SK-N-SH (cell line): ENCODE results near the gene MTA3. TPM values are rescaled to one million over a fixed set of nuclear protein-coding genes. Genes with fewer than 3 reads are reported as not detected.
"Not testable (repeated sequence)": the region's sequence is repeated elsewhere in the genome, so short reads cannot be mapped to it uniquely, and the experiment has no call there.

Experiments used
- CTCF ChIA-PET: fragments of 300-600, 350-600 bp; formaldehyde crosslinking; extraction: SDS; loops from one replicate; lab custom pipeline; 2021; lab: Yijun Ruan, JAX
- POLR2A ChIA-PET: fragments of 350-600 bp; sonication (Branson Sonifier 250); formaldehyde crosslinking; extraction: SDS; loops from one replicate; lab custom pipeline; 2020; ENCODE audit warnings: antibody characterized with exemption, inconsistent platforms; lab: Yijun Ruan, JAX
- DNase-seq: peaks from one replicate; pipeline ENCODE4 v3.0.0; 2012
- H2AFZ ChIP-seq: fragments of 200-600 bp; sonication (generic); 2 replicates; pipeline ENCODE4 v1.8.1; 2016; ENCODE audit warnings: antibody characterized with exemption, mild to moderate bottlenecking, low read depth
- H3F3A ChIP-seq: fragments of 200-600 bp; sonication (generic); replicated peaks from 2 replicates; pipeline ENCODE3; 2016; ENCODE audit warnings: antibody characterized with exemption, mild to moderate bottlenecking; ENCODE audit not compliant: insufficient read depth
- H3K27ac ChIP-seq, 2 experiments: fragments of 200-500 bp in 1 of 2; fragments of 200-600 bp in 1 of 2; sonication (Bioruptor generic) in 1 of 2; sonication (generic), shearing (Covaris generic) in 1 of 2; 2 replicates each; pipeline versions ENCODE4 v1.5.1 to v1.6.1; 2014 to 2016; ENCODE audit warnings: low read depth in 2 of 2, inconsistent platforms in 1 of 2, low read length in 1 of 2, mild to moderate bottlenecking in 1 of 2, mixed read lengths in 1 of 2
- H3K27me3 ChIP-seq: fragments of 200-600 bp; sonication (generic), shearing (Covaris generic); 2 replicates; pipeline ENCODE4 v1.6.1; 2016; ENCODE audit warnings: mixed run types; ENCODE audit not compliant: insufficient read depth
- H3K36me3 ChIP-seq, 2 experiments: fragments of 200-500 bp in 1 of 2; fragments of 200-600 bp in 1 of 2; sonication (Bioruptor generic) in 1 of 2; sonication (generic) in 1 of 2; replicated peaks in 1 of 2; 2 replicates each; pipeline versions ENCODE3 to v1.5.1; 2014 to 2016; ENCODE audit warnings: low read length in 1 of 2, mild to moderate bottlenecking in 1 of 2; ENCODE audit not compliant: insufficient read depth in 2 of 2, control insufficient read depth in 1 of 2
- H3K4me1 ChIP-seq, 2 experiments: fragments of 200-500 bp in 1 of 2; fragments of 200-600 bp in 1 of 2; sonication (Bioruptor generic) in 1 of 2; sonication (generic), shearing (Covaris generic) in 1 of 2; 2 replicates each; pipeline versions ENCODE4 v1.5.1 to v1.6.1; 2014 to 2016; ENCODE audit warnings: low read depth in 1 of 2, low read length in 1 of 2, mixed run types in 1 of 2; ENCODE audit not compliant: insufficient read depth in 2 of 2, control insufficient read depth in 1 of 2
- H3K4me2 ChIP-seq: fragments of 200-600 bp; sonication (generic), shearing (Covaris generic); 2 replicates; pipeline ENCODE4 v1.6.1; 2017; ENCODE audit warnings: mixed run types
- H3K4me3 ChIP-seq, 2 experiments: fragments of 200-500 bp in 1 of 2; fragments of 200-600 bp in 1 of 2; sonication (Bioruptor generic) in 1 of 2; sonication (generic), shearing (Covaris generic) in 1 of 2; 2 replicates each; pipeline versions ENCODE4 v1.5.1 to v1.8.1; 2014 to 2016; ENCODE audit warnings: low read depth in 2 of 2, inconsistent platforms in 1 of 2, low read length in 1 of 2, mild to moderate bottlenecking in 1 of 2, mixed read lengths in 1 of 2, moderate library complexity in 1 of 2
- H3K79me2 ChIP-seq: fragments of 200-600 bp; sonication (generic); 2 replicates; pipeline ENCODE4 v1.8.1; 2017; ENCODE audit warnings: mild to moderate bottlenecking; ENCODE audit not compliant: insufficient read depth
- H3K9ac ChIP-seq: fragments of 200-600 bp; sonication (generic); 2 replicates; pipeline ENCODE4 v1.6.1; 2017; ENCODE audit warnings: mixed run types
- H3K9me2 ChIP-seq: fragments of 200-600 bp; sonication (generic); 2 replicates; pipeline ENCODE4 v1.6.1; 2017; ENCODE audit warnings: mixed run types
- H3K9me3 ChIP-seq: fragments of 200-600 bp; sonication (generic); 2 replicates; pipeline ENCODE4 v1.6.1; 2017; ENCODE audit warnings: mixed run types, mild to moderate bottlenecking, moderate library complexity
- H4K20me1 ChIP-seq: fragments of 200-600 bp; sonication (generic); 2 replicates; pipeline ENCODE4 v1.6.1; 2017; ENCODE audit warnings: mild to moderate bottlenecking, mixed run types; ENCODE audit not compliant: insufficient read depth
- EZH2phosphoT487 ChIP-seq: fragments of 200-600 bp; sonication (generic); IDR thresholded peaks from 2 replicates; pipeline ENCODE4 v1.6.1; 2017; ENCODE audit warnings: low read depth, mixed run types, mild to moderate bottlenecking, antibody characterized with exemption, moderate library complexity, borderline replicate concordance
- FOXJ3 ChIP-seq: sonication (generic); formaldehyde crosslinking; IDR thresholded peaks from 2 replicates; pipeline ENCODE4 v1.5.1; 2020; ENCODE audit warnings: mild to moderate bottlenecking, missing genetic modification reagents
- POLR2AphosphoS5 ChIP-seq: IDR thresholded peaks from 2 replicates; pipeline ENCODE4 v1.6.1; 2012; ENCODE audit warnings: low read depth, low read length
- RFX5 ChIP-seq: IDR thresholded peaks from 2 replicates; pipeline ENCODE4 v1.6.1; 2012; ENCODE audit warnings: mild to moderate bottlenecking, improper control_type of control experiment, low read length
- WGBS: methylation state at CpG from one replicate; pipeline ENCODE4 v1.1.6; 2017; ENCODE audit warnings: low lambda C conversion rate; 5-methylcytosine and 5-hydroxymethylcytosine counted together
- polyA plus RNA-seq, 3 experiments: library from polyadenylated mRNA; depleted of rRNA; stranded (reverse); fragments of >200 nt; gene quantifications; 2 replicates each; pipeline ENCODE4 v1.2.3, GENCODE V29; 2012
- TF ChIP-seq, protein P1 (sequence below): IDR thresholded peaks from 2 replicates; pipeline ENCODE4 v1.6.1; 2012; ENCODE audit warnings: mild to moderate bottlenecking, low read depth, low read length, moderate library complexity
- TF ChIP-seq, protein P2 (sequence below): fragments of 200-600 bp; sonication (generic); IDR thresholded peaks from 2 replicates; pipeline ENCODE4 v1.6.1; 2017; ENCODE audit warnings: antibody characterized with exemption, mild to moderate bottlenecking, moderate library complexity

The MTA3 gene
- polyA plus RNA-seq, 1 of the 3 experiments (the other 2 are of a cell fraction), result 30.8 TPM

DNA sequence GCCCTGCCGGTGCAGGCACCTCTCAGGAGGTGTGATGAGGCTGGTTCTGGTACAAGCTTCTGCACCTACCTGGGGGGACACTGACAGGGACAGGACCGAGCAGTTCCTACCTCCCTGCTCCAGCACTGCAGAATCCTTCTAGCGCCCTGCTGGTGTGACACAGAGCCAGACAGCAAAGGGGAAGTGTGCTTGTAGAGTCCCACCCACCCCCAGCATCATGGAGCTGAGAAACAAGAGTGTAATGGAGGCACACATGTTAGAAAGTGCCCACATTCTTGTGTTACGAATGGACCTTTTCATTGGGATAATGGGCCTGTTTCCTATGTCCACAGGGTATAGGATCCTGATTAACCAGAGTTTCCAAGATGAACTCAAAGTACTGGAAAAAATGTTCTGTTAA, 157.2 kb downstream of the MTA3 start (continued):
- TF ChIP-seq, protein P1, sequence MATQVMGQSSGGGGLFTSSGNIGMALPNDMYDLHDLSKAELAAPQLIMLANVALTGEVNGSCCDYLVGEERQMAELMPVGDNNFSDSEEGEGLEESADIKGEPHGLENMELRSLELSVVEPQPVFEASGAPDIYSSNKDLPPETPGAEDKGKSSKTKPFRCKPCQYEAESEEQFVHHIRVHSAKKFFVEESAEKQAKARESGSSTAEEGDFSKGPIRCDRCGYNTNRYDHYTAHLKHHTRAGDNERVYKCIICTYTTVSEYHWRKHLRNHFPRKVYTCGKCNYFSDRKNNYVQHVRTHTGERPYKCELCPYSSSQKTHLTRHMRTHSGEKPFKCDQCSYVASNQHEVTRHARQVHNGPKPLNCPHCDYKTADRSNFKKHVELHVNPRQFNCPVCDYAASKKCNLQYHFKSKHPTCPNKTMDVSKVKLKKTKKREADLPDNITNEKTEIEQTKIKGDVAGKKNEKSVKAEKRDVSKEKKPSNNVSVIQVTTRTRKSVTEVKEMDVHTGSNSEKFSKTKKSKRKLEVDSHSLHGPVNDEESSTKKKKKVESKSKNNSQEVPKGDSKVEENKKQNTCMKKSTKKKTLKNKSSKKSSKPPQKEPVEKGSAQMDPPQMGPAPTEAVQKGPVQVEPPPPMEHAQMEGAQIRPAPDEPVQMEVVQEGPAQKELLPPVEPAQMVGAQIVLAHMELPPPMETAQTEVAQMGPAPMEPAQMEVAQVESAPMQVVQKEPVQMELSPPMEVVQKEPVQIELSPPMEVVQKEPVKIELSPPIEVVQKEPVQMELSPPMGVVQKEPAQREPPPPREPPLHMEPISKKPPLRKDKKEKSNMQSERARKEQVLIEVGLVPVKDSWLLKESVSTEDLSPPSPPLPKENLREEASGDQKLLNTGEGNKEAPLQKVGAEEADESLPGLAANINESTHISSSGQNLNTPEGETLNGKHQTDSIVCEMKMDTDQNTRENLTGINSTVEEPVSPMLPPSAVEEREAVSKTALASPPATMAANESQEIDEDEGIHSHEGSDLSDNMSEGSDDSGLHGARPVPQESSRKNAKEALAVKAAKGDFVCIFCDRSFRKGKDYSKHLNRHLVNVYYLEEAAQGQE, result no peak
- TF ChIP-seq, protein P2, sequence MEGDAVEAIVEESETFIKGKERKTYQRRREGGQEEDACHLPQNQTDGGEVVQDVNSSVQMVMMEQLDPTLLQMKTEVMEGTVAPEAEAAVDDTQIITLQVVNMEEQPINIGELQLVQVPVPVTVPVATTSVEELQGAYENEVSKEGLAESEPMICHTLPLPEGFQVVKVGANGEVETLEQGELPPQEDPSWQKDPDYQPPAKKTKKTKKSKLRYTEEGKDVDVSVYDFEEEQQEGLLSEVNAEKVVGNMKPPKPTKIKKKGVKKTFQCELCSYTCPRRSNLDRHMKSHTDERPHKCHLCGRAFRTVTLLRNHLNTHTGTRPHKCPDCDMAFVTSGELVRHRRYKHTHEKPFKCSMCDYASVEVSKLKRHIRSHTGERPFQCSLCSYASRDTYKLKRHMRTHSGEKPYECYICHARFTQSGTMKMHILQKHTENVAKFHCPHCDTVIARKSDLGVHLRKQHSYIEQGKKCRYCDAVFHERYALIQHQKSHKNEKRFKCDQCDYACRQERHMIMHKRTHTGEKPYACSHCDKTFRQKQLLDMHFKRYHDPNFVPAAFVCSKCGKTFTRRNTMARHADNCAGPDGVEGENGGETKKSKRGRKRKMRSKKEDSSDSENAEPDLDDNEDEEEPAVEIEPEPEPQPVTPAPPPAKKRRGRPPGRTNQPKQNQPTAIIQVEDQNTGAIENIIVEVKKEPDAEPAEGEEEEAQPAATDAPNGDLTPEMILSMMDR, result no peak

DNA sequence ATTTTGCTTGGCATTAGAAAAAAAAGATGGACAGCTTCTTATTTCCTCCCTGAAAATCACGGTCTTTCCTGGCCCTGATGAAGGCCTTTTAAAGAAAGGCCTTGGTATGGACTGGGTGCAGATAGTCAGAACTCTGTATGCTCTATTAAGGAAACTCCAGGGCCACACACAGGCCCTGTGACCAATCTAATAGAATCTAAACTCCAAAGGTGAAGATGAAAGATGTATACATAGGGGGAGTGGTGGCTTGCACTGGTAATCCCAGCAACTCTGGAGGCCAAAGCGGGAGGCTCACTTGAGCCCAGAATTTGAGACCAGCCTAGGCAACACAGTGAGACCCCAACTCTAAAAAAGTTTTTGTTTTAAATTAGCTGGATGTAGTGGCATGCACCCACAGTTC, 158.2 kb downstream of the MTA3 start:
- no peaks in the 10 kb centered on the region for H3K27me3 ChIP-seq
- ChIA-PET CTCF (interaction anchor here (1.0 kb wide), 1 partner anchor 15 kb away, joined by 3 read pairs; no protein-coding TSS in a partner anchor), POLR2A (no interaction called here)
- H4K20me1 ChIP-seq, result no peaks in the 10 kb centered on the region
- H3K79me2 ChIP-seq, result no peaks in the 10 kb centered on the region
- no peak overlapping the region for H3K27ac ChIP-seq
- peaks cover 8% of the 10 kb centered on the region; the same call in 1 of the 2 replicates for H3K9me3 ChIP-seq
- H3K4me1 ChIP-seq, result no peaks in the 10 kb centered on the region
- no peaks in the 10 kb centered on the region for H3F3A ChIP-seq
- no peak for DNase-seq
- no peaks in the 10 kb centered on the region for H3K36me3 ChIP-seq
- no peaks in the 10 kb centered on the region for H3K9me2 ChIP-seq
- no peak overlapping the region for H3K4me3 ChIP-seq
- H3K4me2 ChIP-seq, result no peak overlapping the region
- no peak for TF ChIP-seq POLR2AphosphoS5
- TF ChIP-seq RFX5, result no peak
- no peak for TF ChIP-seq FOXJ3 (CRISPR knock-in tag)
- no peak for TF ChIP-seq EZH2phosphoT487
- no peak overlapping the region for H2AFZ ChIP-seq
- H3K9ac ChIP-seq, result no peak overlapping the region
- WGBS, result 84% methylated on average over 2 of the region's 2 CpGs

DNA sequence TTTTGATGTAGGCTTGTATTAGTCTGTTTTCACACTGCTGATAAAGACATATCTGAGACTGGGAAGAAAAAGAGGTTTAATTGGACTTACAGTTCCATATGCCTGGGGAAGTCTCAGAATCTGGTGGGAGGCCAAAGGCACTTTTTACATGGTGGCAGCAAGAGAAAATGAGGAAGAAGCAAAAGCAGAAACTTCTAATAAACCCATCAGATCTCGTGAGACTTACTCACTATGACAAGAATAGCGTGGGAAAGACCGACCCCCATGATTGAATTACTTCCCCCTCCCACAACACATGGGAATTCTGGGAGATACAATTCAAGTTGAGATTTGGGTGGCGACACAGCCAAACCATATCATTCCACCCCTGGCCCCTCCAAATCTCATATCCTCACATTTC, 162.9 kb downstream of the MTA3 start:
- CTCF ChIA-PET, H3F3A ChIP-seq, H3K36me3 ChIP-seq, H3K9ac ChIP-seq, H3K27ac ChIP-seq, H3K4me2 ChIP-seq, H3K9me2 ChIP-seq, H3K27me3 ChIP-seq, H3K4me1 ChIP-seq, H4K20me1 ChIP-seq, DNase-seq, H3K4me3 ChIP-seq, POLR2A ChIA-PET, H3K79me2 ChIP-seq, H2AFZ ChIP-seq, H3K9me3 ChIP-seq: not testable (repeated sequence)
- 85% methylated on average over 4 of the region's 4 CpGs for WGBS
